ENCODE results near the gene LPO. TPM values are rescaled to one million over a fixed set of nuclear protein-coding genes. Genes with fewer than 3 reads are reported as not detected.

LPO gene
- total RNA-seq, 2 donors from 2014 or later: not detected

DNA sequence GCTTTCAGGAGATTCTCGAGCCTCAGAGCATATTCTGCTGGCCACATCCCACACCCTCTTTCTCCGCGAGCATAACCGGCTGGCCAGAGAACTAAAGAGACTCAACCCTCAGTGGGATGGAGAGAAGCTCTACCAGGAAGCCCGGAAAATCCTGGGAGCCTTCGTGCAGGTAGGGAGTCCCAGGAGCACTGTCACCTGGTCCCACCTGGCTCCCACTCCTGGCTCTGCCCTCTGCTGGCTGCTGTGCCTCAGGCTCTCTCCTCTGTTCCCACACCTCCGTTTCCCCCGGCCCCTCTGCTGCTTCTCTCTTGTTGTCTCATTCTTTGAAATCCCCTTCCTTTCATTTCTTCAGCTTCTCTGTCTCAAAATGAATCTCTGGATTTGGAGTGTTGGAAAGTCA, 16.4 kb downstream of the LPO start:
- intact Hi-C loops (cut with DNase I): no loop called here
- H3K4me3 ChIP-seq: no peak overlapping the region
- DNase-seq (ENCODE audit: low spot score): no peak
- H3K36me3 ChIP-seq: no peaks in the 10 kb centered on the region
- WGBS: 26% methylated on average over 8 of the region's 8 CpGs
- TF ChIP-seq POLR2AphosphoS5 (IDR thresholded peaks at IDR 0.05): no peak
- H3K27ac ChIP-seq: no peak overlapping the region
- H3K27me3 ChIP-seq (replicated peaks; ENCODE audit: insufficient read depth): peaks cover 4% of the 10 kb centered on the region
- H3K9me3 ChIP-seq: no peaks in the 10 kb centered on the region
- no peaks in the 10 kb centered on the region for H3K4me1 ChIP-seq (replicated peaks)

DNA sequence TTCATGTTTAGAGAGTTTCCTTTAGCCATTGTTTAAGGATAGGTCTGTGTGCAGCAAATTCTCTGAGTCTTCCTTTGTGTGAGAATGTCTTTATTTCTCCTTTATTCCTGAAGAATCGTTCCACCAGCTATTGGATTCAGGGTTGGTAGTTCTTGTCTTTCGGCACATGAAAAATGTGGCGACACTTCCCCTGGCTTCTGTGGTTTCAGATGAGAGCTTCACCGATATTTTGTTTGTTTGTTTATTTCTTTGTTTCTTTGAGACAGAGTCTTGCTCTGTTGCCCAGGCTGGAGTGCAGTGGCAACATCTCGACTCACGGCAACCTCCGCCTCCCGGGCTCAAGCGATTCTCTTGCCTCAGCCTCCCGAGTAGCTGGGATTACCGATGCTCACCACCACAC, 23.8 kb downstream of the LPO start:
- no peak overlapping the region for H3K4me3 ChIP-seq
- H3K27ac ChIP-seq: no peak overlapping the region
- no peaks in the 10 kb centered on the region for H3K4me1 ChIP-seq (replicated peaks)
- TF ChIP-seq POLR2AphosphoS5 (IDR thresholded peaks at IDR 0.05): no peak
- TF ChIP-seq, protein P1, sequence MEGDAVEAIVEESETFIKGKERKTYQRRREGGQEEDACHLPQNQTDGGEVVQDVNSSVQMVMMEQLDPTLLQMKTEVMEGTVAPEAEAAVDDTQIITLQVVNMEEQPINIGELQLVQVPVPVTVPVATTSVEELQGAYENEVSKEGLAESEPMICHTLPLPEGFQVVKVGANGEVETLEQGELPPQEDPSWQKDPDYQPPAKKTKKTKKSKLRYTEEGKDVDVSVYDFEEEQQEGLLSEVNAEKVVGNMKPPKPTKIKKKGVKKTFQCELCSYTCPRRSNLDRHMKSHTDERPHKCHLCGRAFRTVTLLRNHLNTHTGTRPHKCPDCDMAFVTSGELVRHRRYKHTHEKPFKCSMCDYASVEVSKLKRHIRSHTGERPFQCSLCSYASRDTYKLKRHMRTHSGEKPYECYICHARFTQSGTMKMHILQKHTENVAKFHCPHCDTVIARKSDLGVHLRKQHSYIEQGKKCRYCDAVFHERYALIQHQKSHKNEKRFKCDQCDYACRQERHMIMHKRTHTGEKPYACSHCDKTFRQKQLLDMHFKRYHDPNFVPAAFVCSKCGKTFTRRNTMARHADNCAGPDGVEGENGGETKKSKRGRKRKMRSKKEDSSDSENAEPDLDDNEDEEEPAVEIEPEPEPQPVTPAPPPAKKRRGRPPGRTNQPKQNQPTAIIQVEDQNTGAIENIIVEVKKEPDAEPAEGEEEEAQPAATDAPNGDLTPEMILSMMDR (IDR thresholded peaks at IDR 0.05): no peak
- TF ChIP-seq POLR2A (IDR thresholded peaks at IDR 0.05): no peak
- H3K9me3 ChIP-seq: no peaks in the 10 kb centered on the region
- peaks cover 2% of the 10 kb centered on the region for H3K27me3 ChIP-seq (replicated peaks; ENCODE audit: insufficient read depth)
- no peaks in the 10 kb centered on the region for H3K36me3 ChIP-seq
- WGBS: 92% methylated on average over 11 of the region's 11 CpGs
- DNase-seq (ENCODE audit: low spot score): no peak
- intact Hi-C loops (cut with DNase I): no loop called here

DNA sequence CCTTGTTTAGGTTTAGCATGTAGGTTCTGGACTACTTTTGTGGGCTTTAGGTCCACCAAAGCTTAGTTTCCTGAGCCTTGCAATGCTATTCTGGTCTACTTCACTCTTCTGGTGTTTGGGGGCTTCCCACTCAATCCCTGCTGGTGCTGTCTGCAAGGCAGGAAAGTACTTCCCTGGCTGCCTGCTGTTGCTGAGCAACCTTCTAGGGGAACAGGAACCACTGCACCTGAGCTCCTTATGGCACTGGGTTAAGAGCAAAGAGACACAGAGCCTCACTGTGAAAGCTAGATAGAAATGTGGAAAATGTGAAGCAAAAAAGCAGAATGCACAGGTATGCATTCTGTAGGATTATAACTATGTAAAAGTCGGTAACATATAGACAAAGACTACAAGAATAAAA, 25.4 kb downstream of the LPO start:
- WGBS: 87% methylated on average over 1 of the region's 1 CpG
- TF ChIP-seq POLR2A (IDR thresholded peaks at IDR 0.05) (no peak), POLR2AphosphoS5 (IDR thresholded peaks at IDR 0.05) (no peak)
- TF ChIP-seq, protein P1 (IDR thresholded peaks at IDR 0.05): no peak
- no peaks in the 10 kb centered on the region for H3K9me3 ChIP-seq

DNA sequence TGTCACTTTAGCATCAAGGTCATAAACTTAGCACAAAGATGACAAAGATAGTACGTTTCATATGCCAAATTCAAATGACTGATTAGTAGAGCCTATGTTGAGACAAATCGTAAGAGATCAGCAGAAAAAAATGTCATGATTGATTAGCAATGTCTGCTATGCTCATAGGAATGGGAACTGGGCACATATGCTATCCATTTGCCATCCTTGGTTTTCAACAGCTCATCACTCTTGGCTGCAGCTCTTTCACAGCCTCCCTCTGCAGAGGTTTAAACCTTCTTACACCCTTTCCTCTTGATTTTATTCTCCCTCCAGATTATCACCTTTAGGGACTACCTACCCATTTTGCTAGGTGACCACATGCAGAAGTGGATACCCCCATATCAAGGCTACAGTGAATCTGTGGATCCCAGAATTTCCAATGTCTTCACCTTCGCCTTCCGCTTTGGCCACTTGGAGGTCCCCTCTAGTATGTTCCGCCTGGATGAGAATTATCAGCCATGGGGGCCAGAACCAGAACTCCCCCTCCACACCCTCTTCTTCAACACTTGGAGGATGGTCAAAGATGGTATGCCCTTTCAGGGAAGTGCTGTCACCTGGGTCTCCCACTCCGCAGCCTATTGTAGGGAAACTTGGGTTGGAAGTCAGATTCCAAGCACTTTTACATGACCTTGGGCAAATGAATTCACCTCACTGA, 26.2 kb downstream of the LPO start:
- 76% methylated on average over 6 of the region's 6 CpGs for WGBS
- intact Hi-C loops (cut with DNase I): no loop called here
- no peaks in the 10 kb centered on the region for H3K4me1 ChIP-seq (replicated peaks)
- H3K27me3 ChIP-seq (replicated peaks; ENCODE audit: insufficient read depth): peaks cover 2% of the 10 kb centered on the region
- no peak for DNase-seq (ENCODE audit: low spot score)
- H3K27ac ChIP-seq: no peak overlapping the region
- TF ChIP-seq POLR2AphosphoS5 (IDR thresholded peaks at IDR 0.05): no peak
- TF ChIP-seq, protein P1 (IDR thresholded peaks at IDR 0.05): no peak
- TF ChIP-seq POLR2A (IDR thresholded peaks at IDR 0.05): no peak
- H3K36me3 ChIP-seq: no peaks in the 10 kb centered on the region
- no peak overlapping the region for H3K4me3 ChIP-seq
- no peaks in the 10 kb centered on the region for H3K9me3 ChIP-seq

More for the DNA sequence above, 25.4 kb downstream of the LPO start:
- no peak overlapping the region for H3K27ac ChIP-seq
- no peaks in the 10 kb centered on the region for H3K36me3 ChIP-seq
- H3K4me3 ChIP-seq: no peak overlapping the region
- H3K4me1 ChIP-seq (replicated peaks): no peaks in the 10 kb centered on the region
- intact Hi-C loops (cut with DNase I): no loop called here
- no peak for DNase-seq (ENCODE audit: low spot score)
- H3K27me3 ChIP-seq (replicated peaks; ENCODE audit: insufficient read depth): peaks cover 2% of the 10 kb centered on the region

DNA sequence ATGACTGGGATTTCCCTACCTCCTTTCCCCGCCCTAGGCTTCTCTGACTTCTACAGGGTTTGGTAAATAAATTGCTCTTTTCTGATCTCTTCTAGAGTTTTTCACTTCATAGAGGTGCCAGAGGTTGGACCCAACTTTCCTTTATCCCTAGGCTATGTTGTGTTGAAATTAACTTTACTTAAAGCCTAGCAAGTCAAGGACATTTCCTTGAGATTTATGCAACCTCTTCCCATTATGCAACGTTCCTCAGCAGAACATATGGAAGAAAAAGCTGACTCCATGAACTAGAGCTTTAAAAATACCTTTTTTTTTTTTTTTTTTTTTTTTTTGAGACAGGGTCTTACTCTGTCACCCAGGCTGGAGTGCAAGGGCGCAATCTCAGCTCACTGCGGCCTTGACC, 26.9 kb downstream of the LPO start:
- H3K4me3 ChIP-seq: no peak overlapping the region
- H3K27me3 ChIP-seq (replicated peaks; ENCODE audit: insufficient read depth): no peaks in the 10 kb centered on the region
- WGBS: 83% methylated on average over 4 of the region's 4 CpGs
- intact Hi-C loops (cut with DNase I): no loop called here
- no peaks in the 10 kb centered on the region for H3K9me3 ChIP-seq
- no peak overlapping the region for H3K27ac ChIP-seq
- DNase-seq (ENCODE audit: low spot score): no peak
- H3K4me1 ChIP-seq (replicated peaks): no peaks in the 10 kb centered on the region
- TF ChIP-seq POLR2A (IDR thresholded peaks at IDR 0.05) (no peak), POLR2AphosphoS5 (IDR thresholded peaks at IDR 0.05) (no peak)
- TF ChIP-seq, protein P1 (IDR thresholded peaks at IDR 0.05): no peak
- no peaks in the 10 kb centered on the region for H3K36me3 ChIP-seq
